ENCODE data around the gene CCDC83. TPM values are rescaled to one million over a fixed set of nuclear protein-coding genes. Genes with fewer than 3 reads are reported as not detected.

CCDC83 gene
- total and polyA plus RNA-seq, 9 of the 15 experiments (the other 6 are each of a cell fraction or from before 2014, with no cell fraction given): not detected

DNA sequence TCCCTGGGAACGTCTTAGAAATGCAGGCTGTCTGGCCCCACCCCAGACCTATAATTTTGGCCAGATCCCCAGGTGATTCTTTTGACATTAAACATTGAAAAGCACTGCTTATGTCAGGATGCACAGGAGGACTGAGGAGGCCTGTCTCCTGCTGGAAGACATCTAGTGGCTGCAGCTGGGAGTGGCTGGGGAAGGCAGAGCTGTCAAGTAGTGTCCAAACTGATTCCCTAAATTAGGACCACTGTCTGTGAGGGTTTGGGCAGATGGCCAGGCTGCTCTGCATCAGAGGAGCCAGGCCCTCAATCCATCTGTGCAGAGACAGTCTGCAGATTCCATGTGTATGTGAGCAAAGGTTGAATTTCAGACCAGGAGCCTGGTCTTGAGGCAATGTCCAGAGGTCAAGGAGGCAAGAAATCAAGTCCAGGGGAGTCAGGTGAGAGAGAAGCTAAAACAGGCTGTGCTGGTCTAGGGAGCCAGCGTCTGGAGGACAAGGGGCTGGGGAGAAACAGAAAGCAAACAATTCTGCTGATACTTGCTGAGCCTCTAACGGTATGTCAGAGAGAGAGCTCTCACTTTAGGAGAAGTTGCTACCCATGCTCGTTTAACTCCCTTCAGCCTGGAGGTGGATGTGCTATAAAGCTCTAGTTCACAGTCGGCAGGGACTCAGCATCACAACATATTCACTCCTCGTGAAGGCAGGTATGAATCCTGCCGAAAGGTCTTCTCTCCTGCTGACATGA, 28.9 kb upstream of the CCDC83 start (continued):
- TF ChIP-seq RAD21 (CRISPR knock-in tag; conservative IDR thresholded peaks at IDR 0.05 in 1 of 2, IDR thresholded peaks at IDR 0.05 in 1 of 2): peak; percentile 23 to 53
- no peak for TF ChIP-seq ZNF507 (tag; conservative IDR thresholded peaks at IDR 0.05)

DNA sequence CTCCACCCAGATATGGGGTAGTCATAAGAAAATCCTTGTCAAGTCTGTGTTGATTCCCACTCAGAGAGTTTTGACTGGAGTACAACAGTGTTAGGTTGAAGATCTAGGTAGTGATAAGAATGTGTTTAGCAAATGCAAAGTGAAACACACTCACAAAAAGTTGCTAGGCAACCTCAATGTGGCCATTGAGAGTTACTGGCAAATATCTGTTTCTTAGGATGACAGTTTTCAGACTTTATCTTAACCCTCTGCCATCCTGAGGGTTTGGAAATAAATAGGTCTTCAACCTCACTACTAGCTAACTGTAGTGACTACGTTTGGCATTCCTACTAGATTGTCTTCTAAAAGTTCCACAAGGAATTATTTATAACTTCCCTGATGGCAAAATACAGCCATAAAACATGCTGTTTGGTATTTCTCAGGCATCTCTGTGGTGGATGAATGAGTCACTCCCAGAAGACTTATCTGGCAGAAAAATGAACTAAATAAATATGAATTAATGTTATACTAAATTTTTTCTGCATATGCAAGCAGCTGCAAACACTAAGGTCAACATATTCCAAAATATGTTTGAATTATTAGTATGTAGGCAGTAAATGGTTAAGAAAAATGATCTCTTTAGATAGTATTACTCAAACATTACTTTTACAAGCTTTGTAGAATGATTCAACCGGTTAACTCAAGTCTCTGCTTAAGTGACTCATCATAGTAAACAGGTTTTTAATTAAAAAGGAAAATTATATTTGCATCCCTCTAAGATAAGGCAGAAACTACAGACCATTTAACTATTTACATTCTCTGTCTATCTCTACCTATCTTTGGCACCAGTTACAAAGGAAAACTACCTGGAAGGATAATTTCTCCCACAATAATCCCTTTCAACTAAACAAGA, 27.2 kb upstream of the CCDC83 start:
- H4K20me1 ChIP-seq (replicated peaks; ENCODE audit: control insufficient read depth, insufficient read depth, low read length): no peaks in the 10 kb centered on the region
- ATAC-seq: no peak
- H3K4me3 ChIP-seq: no peak overlapping the region
- FAIRE-seq: no peak
- no peak overlapping the region for H3K27ac ChIP-seq (ENCODE audit: extremely low read depth, low read depth, low read length)
- no peaks in the 10 kb centered on the region for H3K36me3 ChIP-seq (ENCODE audit: control insufficient read depth, insufficient read depth, low read length)
- H3K9me1 ChIP-seq (ENCODE audit: control insufficient read depth, insufficient read depth, low read length): no peaks in the 10 kb centered on the region
- intact Hi-C loops (cut with micrococcal nuclease): loop anchor here (10.0 kb wide), 1 partner anchor 233 kb away; no protein-coding TSS in a partner anchor
- in situ Hi-C loops (cut with MboI): no loop called here
- no peak overlapping the region for H2AFZ ChIP-seq (ENCODE audit: low read depth, low read length)
- no peaks in the 10 kb centered on the region for H3K4me1 ChIP-seq (replicated peaks in 1 of 2; ENCODE audit: control insufficient read depth in 2 of 2, insufficient read depth in 2 of 2, low read length in 2 of 2)
- POLR2A ChIA-PET: no interaction called here
- H3K79me2 ChIP-seq (ENCODE audit: control insufficient read depth, insufficient read depth, low read length): no peaks in the 10 kb centered on the region
- H3K9me3 ChIP-seq (replicated peaks; ENCODE audit: control insufficient read depth, insufficient read depth, low read depth, low read length): no peaks in the 10 kb centered on the region
- H3K4me2 ChIP-seq (ENCODE audit: insufficient read depth, low read length): no peak overlapping the region
- no TSS peak for BruUV-seq (replicated peaks)
- 2% methylated on average over 2 of the region's 2 CpGs for WGBS (ENCODE audit: insufficient coverage, low coverage, missing lambda C conversion rate)
- no peak overlapping the region for H3K9ac ChIP-seq (ENCODE audit: insufficient read depth in 1 of 2, low read depth in 2 of 2, low read length in 2 of 2)
- TF ChIP-seq EP400 (IDR thresholded peaks at IDR 0.05) (no peak), FOXJ2 (tag; IDR thresholded peaks at IDR 0.05) (peak; percentile 90), RFX1 (IDR thresholded peaks at IDR 0.05) (peak; percentile 53)
- CTCF ChIA-PET (ENCODE audit: low intra/inter-chr PET ratio): interaction anchor here (0.7 kb wide), 1 partner anchor 623 kb away, joined by 3 read pairs; no protein-coding TSS in a partner anchor
- H3K27me3 ChIP-seq (ENCODE audit: control insufficient read depth in 2 of 2, insufficient read depth in 2 of 2, low read length in 2 of 2): peaks cover 14 to 17% of the 10 kb centered on the region in 2 experiments; a peak in 4 of 5 replicates
- no peak for DNase-seq (ENCODE audit: extremely low read depth in 1 of 4, low spot score in 3 of 4)

Measured in K562 (cell line).